HEK293T (cell line): ENCODE measurements around the gene ZDHHC9.

Experiments
- CTCF ChIA-PET: fragments of 350-600 bp; formaldehyde crosslinking; extraction: SDS; loops from one replicate; lab custom pipeline; 2021; ENCODE audit warnings: antibody characterized with exemption, inconsistent platforms; lab: Yijun Ruan, JAX
- POLR2A ChIA-PET: fragments of 350-600 bp; formaldehyde crosslinking; extraction: SDS; loops from one replicate; lab custom pipeline; 2020; ENCODE audit warnings: antibody characterized with exemption, inconsistent platforms; lab: Yijun Ruan, JAX
- DNase-seq: peaks from one replicate; pipeline ENCODE4 v3.0.0; 2012; ENCODE audit warnings: mixed read lengths; ENCODE audit errors: extremely low spot score
- ARNT ChIP-seq: fragments of 450-650 bp; IDR thresholded peaks from 2 replicates; pipeline ENCODE4 v1.6.1; 2017; ENCODE audit warnings: mild to moderate bottlenecking
- BHLHE40 ChIP-seq: fragments of 450-650 bp; IDR thresholded peaks from 2 replicates; pipeline ENCODE4 v1.6.1; 2016; ENCODE audit warnings: mild to moderate bottlenecking, moderate library complexity, borderline replicate concordance
- CTBP1 ChIP-seq: fragments of 450-650 bp; IDR thresholded peaks from 2 replicates; pipeline ENCODE4 v1.6.1; 2016; ENCODE audit warnings: borderline replicate concordance
- ELF4 ChIP-seq: fragments of 450-650 bp; IDR thresholded peaks from 2 replicates; pipeline ENCODE4 v1.6.1; 2017; ENCODE audit warnings: antibody characterized with exemption
- FOXA1 ChIP-seq: fragments of 450-650 bp; IDR thresholded peaks from 2 replicates; pipeline ENCODE4 v1.6.1; 2016; ENCODE audit warnings: mild to moderate bottlenecking
- FOXK2 ChIP-seq: fragments of 450-650 bp; IDR thresholded peaks from 2 replicates; pipeline ENCODE4 v1.6.1; 2016; ENCODE audit warnings: mild to moderate bottlenecking
- FOXM1 ChIP-seq: fragments of 450-650 bp; IDR thresholded peaks from 2 replicates; pipeline ENCODE4 v1.6.1; 2017; ENCODE audit warnings: mild to moderate bottlenecking, borderline replicate concordance
- HDGF ChIP-seq: fragments of 450-650 bp; IDR thresholded peaks from 2 replicates; pipeline ENCODE4 v1.6.1; 2017; ENCODE audit warnings: antibody characterized with exemption, borderline replicate concordance
- L3MBTL2 ChIP-seq: fragments of 450-650 bp; conservative IDR thresholded peaks from 2 replicates; pipeline ENCODE4 v1.6.1; 2016; ENCODE audit warnings: mild to moderate bottlenecking
- LEF1 ChIP-seq: fragments of 450-650 bp; IDR thresholded peaks from 2 replicates; pipeline ENCODE4 v1.6.1; 2017; ENCODE audit warnings: mild to moderate bottlenecking, borderline replicate concordance
- NFRKB ChIP-seq: fragments of 450-650 bp; IDR thresholded peaks from 2 replicates; pipeline ENCODE4 v1.6.1; 2016; ENCODE audit warnings: mild to moderate bottlenecking, moderate library complexity
- PKNOX1 ChIP-seq: fragments of 450-650 bp; IDR thresholded peaks from 2 replicates; pipeline ENCODE4 v1.6.1; 2016
- SP1 ChIP-seq: fragments of 450-650 bp; IDR thresholded peaks from 2 replicates; pipeline ENCODE4 v1.6.1; 2017
- SUZ12 ChIP-seq: fragments of 450-650 bp; IDR thresholded peaks from 2 replicates; pipeline ENCODE4 v1.6.1; 2016; ENCODE audit warnings: mild to moderate bottlenecking
- TARDBP ChIP-seq: fragments of 450-650 bp; IDR thresholded peaks from 2 replicates; pipeline ENCODE4 v1.6.1; 2016
- ZNF384 ChIP-seq: fragments of 450-650 bp; IDR thresholded peaks from 2 replicates; pipeline ENCODE4 v1.6.1; 2016

The ZDHHC9 gene

GRCh38 chrX:129763666-129764065 is 80.0 kb downstream of the ZDHHC9 start:
- CTCF ChIA-PET = interaction anchor here (1.5 kb wide), 1 partner anchor 11 kb away, joined by 4 read pairs; no protein-coding TSS in a partner anchor
- POLR2A ChIA-PET = no interaction called here
- DNase-seq = no peak
- TF ChIP-seq ARNT (no peak), TARDBP (no peak), ZNF384 (no peak), PKNOX1 (no peak), CTBP1 (no peak), FOXM1 (no peak), ELF4 (no peak), FOXK2 (no peak), FOXA1 (no peak), SUZ12 (no peak), NFRKB (no peak), HDGF (no peak), LEF1 (no peak), L3MBTL2 (no peak), SP1 (no peak), BHLHE40 (no peak)

GRCh38 chrX:129762448-129762847 is 81.2 kb downstream of the ZDHHC9 start:
- POLR2A ChIA-PET = no interaction called here
- DNase-seq = no peak
- no peak for TF ChIP-seq L3MBTL2
- TF ChIP-seq SUZ12 = no peak
- TF ChIP-seq CTBP1 = no peak
- TF ChIP-seq FOXK2 = no peak
- no peak for TF ChIP-seq HDGF
- TF ChIP-seq ARNT = no peak
- TF ChIP-seq NFRKB = no peak
- TF ChIP-seq TARDBP = no peak
- no peak for TF ChIP-seq FOXM1
- CTCF ChIA-PET = interaction anchor here (0.8 kb wide), 1 partner anchor 60 kb away, joined by 3 read pairs; no protein-coding TSS in a partner anchor

DNA sequence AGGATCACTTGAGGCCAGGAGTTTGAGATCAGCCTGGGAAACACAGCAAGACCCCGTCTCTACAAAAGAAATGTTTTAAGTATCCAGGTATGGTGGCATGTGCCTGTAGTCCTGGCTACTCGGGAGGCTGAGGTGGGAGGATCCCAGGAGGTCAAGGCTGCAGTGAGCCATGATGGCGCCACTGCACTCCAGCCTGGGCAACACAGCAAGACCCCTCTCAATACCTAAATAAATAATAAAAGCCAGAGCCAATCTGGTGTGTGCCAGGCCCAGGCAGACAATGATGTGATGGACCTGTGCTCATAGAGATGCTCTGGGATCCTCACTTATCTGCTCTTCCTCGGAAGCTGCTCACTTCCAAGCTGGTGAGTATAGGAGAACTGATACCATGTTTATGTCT is 82.1 kb downstream of the ZDHHC9 start:
- CTCF ChIA-PET = no interaction called here
- no peak for DNase-seq
- POLR2A ChIA-PET = no interaction called here
- TF ChIP-seq HDGF (no peak), PKNOX1 (no peak), ELF4 (no peak), LEF1 (no peak), TARDBP (no peak), CTBP1 (no peak), L3MBTL2 (no peak), FOXA1 (no peak), NFRKB (no peak), ZNF384 (no peak), FOXM1 (no peak), ARNT (no peak), SUZ12 (no peak), SP1 (no peak), BHLHE40 (no peak), FOXK2 (no peak)

DNA sequence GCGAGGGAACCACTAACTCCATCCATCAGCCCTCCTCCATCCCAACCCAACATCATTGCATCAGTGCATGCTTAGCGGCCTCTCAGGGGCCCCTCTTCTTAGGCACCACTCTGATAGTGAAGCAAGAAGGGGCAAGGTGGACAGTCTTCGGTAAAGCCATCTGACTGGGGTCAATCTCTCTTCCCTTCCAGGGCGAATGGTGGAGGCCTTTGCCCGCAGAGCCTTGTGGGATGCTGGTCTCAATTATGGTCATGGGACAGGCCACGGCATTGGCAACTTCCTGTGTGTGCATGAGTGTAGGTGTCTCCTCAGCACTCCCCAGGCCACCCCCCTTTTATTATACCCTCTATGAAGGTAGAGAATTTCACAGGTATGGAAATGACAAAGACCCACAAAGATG is 82.7 kb downstream of the ZDHHC9 start:
- no peak for DNase-seq
- no peak for TF ChIP-seq BHLHE40
- CTCF ChIA-PET = no interaction called here
- POLR2A ChIA-PET = no interaction called here

- no peak for DNase-seq
- ChIA-PET POLR2A (no interaction called here), CTCF (interaction anchor here (0.6 kb wide), 1 partner anchor 393 kb away, joined by 3 read pairs; no protein-coding TSS in a partner anchor)
- TF ChIP-seq SUZ12 (no peak), SP1 (no peak), HDGF (no peak), ELF4 (no peak), LEF1 (no peak), TARDBP (no peak), ZNF384 (no peak), FOXK2 (no peak), FOXM1 (no peak), BHLHE40 (no peak), ARNT (no peak), L3MBTL2 (no peak)
Observed at GRCh38 chrX:129760155-129760554, 83.5 kb downstream of the ZDHHC9 start.

- ChIA-PET POLR2A (no interaction called here), CTCF (interaction anchor here (0.6 kb wide), 1 partner anchor 392 kb away, joined by 3 read pairs; no protein-coding TSS in a partner anchor)
- TF ChIP-seq FOXA1 (no peak), SUZ12 (no peak), ELF4 (no peak), BHLHE40 (no peak), ARNT (no peak), ZNF384 (no peak), FOXK2 (no peak)
- no peak for DNase-seq
Observed at GRCh38 chrX:129759576-129760061, 84.1 kb downstream of the ZDHHC9 start.
